Trophoblast cell (in vitro differentiated cells and primary cell): ENCODE data around the gene RASSF1.

Experiments used
- DNase-seq, 2 donors: peaks; one replicate each; pipeline ENCODE4 v3.0.0-alpha.2; 2016
- H2AFZ ChIP-seq: 2 replicates; pipeline ENCODE4 v1.6.1; 2013; ENCODE audit warnings: low read length, moderate library complexity, mild to moderate bottlenecking; ENCODE audit not compliant: insufficient read depth, poor library complexity
- H2AK5ac ChIP-seq: 2 replicates; pipeline ENCODE4 v1.6.1; 2013; ENCODE audit warnings: mild to moderate bottlenecking, low read length
- H2BK120ac ChIP-seq: 2 replicates; pipeline ENCODE4 v1.6.1; 2013; ENCODE audit warnings: low read length, mild to moderate bottlenecking, moderate library complexity; ENCODE audit not compliant: insufficient read depth, poor library complexity
- H2BK12ac ChIP-seq: 2 replicates; pipeline ENCODE4 v1.6.1; 2013; ENCODE audit warnings: mild to moderate bottlenecking, low read length, moderate library complexity
- H2BK5ac ChIP-seq: 2 replicates; pipeline ENCODE4 v1.6.1; 2013; ENCODE audit warnings: low read length, low read depth, moderate library complexity, mild to moderate bottlenecking; ENCODE audit not compliant: poor library complexity
- H3K14ac ChIP-seq: 2 replicates; pipeline ENCODE4 v1.6.1; 2013; ENCODE audit warnings: mild to moderate bottlenecking, low read length
- H3K18ac ChIP-seq: 2 replicates; pipeline ENCODE4 v1.6.1; 2013; ENCODE audit warnings: mild to moderate bottlenecking, low read length
- H3K23ac ChIP-seq: 2 replicates; pipeline ENCODE4 v1.6.1; 2013; ENCODE audit warnings: low read length
- H3K27ac ChIP-seq: 2 replicates; pipeline ENCODE4 v1.5.1; 2013; ENCODE audit warnings: low read depth, mild to moderate bottlenecking, inconsistent platforms, low read length, moderate library complexity
- H3K27me3 ChIP-seq: 2 replicates; pipeline ENCODE4 v1.6.1; 2013; ENCODE audit warnings: inconsistent platforms, mild to moderate bottlenecking, low read length, moderate library complexity; ENCODE audit not compliant: insufficient read depth
- H3K36me3 ChIP-seq, 2 experiments: 1 replicate in 1 of 2; 2 replicates in 1 of 2; pipeline ENCODE4 v1.6.1; 2013; ENCODE audit warnings: low read length in 2 of 2, mild to moderate bottlenecking in 2 of 2, moderate library complexity in 1 of 2; ENCODE audit not compliant: insufficient read depth in 2 of 2, control insufficient read depth in 1 of 2
- H3K4ac ChIP-seq: 2 replicates; pipeline ENCODE4 v1.6.1; 2013; ENCODE audit warnings: low read depth, mild to moderate bottlenecking, low read length, moderate library complexity
- H3K4me1 ChIP-seq, 2 experiments: 1 replicate in 1 of 2; 2 replicates in 1 of 2; pipeline ENCODE4 v1.6.1; 2013; ENCODE audit warnings: low read length in 2 of 2, mild to moderate bottlenecking in 2 of 2, moderate library complexity in 1 of 2; ENCODE audit not compliant: insufficient read depth in 2 of 2, control insufficient read depth in 1 of 2
- H3K4me2 ChIP-seq: 2 replicates; pipeline ENCODE4 v1.6.1; 2013; ENCODE audit warnings: inconsistent platforms, mild to moderate bottlenecking, low read length, moderate library complexity
- H3K4me3 ChIP-seq: 2 replicates; pipeline ENCODE4 v1.5.1; 2013; ENCODE audit warnings: mild to moderate bottlenecking, low read depth, low read length, inconsistent platforms
- H3K79me1 ChIP-seq: one replicate; pipeline ENCODE4 v1.6.1; 2013; ENCODE audit warnings: low read length
- H3K79me2 ChIP-seq: 2 replicates; pipeline ENCODE4 v1.6.1; 2013; ENCODE audit warnings: low read length, mild to moderate bottlenecking; ENCODE audit not compliant: control insufficient read depth, insufficient read depth, poor library complexity
- H3K9ac ChIP-seq: 2 replicates; pipeline ENCODE4 v1.6.1; 2013; ENCODE audit warnings: mild to moderate bottlenecking, low read length
- H3K9me3 ChIP-seq: 2 replicates; pipeline ENCODE4 v1.6.1; 2013; ENCODE audit warnings: low read depth, mild to moderate bottlenecking, control low read depth, inconsistent platforms, low read length; ENCODE audit not compliant: insufficient read depth
- H4K12ac ChIP-seq: 2 replicates; pipeline ENCODE4 v1.6.1; 2013; ENCODE audit warnings: low read depth, mild to moderate bottlenecking, low read length, moderate library complexity
- H4K8ac ChIP-seq: 2 replicates; pipeline ENCODE4 v1.6.1; 2013; ENCODE audit warnings: low read depth, mild to moderate bottlenecking, low read length, moderate library complexity
- H4K91ac ChIP-seq: one replicate; pipeline ENCODE4 v1.6.1; 2013; ENCODE audit warnings: low read depth, mild to moderate bottlenecking, low read length, moderate library complexity
- WGBS: extraction: QIAGEN DNeasy Blood & Tissue Kit; methylation state at CpG from one replicate; pipeline ENCODE4 v1.1.7; 2013; ENCODE audit warnings: missing lambda C conversion rate; ENCODE audit not compliant: insufficient read length, insufficient coverage; ENCODE audit errors: extremely low coverage; 5-methylcytosine and 5-hydroxymethylcytosine counted together

The RASSF1 gene

GRCh38 chr3:50318163-50318562 lies 22.5 kb downstream of the RASSF1 start:
- peaks cover 2% of the 10 kb centered on the region for H3K9me3 ChIP-seq
- DNase-seq, result no peak
- peak overlapping the region; percentile 6 for H3K27ac ChIP-seq
- H2AK5ac ChIP-seq, result no peak overlapping the region
- no peak overlapping the region for H3K4me2 ChIP-seq
- peaks cover 15% of the 10 kb centered on the region for H3K79me2 ChIP-seq
- no peak overlapping the region for H2BK12ac ChIP-seq
- peaks cover 40% of the 10 kb centered on the region in 2 experiments for H3K4me1 ChIP-seq
- peaks cover 29% of the 10 kb centered on the region in 2 experiments for H3K36me3 ChIP-seq
- H3K18ac ChIP-seq, result no peak overlapping the region
- no peak overlapping the region for H2AFZ ChIP-seq
- WGBS, result no CpG with 5 or more reads among the region's 11 CpGs
- no peak overlapping the region for H3K4ac ChIP-seq
- H4K91ac ChIP-seq, result no peak overlapping the region
- H4K8ac ChIP-seq, result no peak overlapping the region
- no peak overlapping the region for H4K12ac ChIP-seq
- no peak overlapping the region for H3K14ac ChIP-seq
- H3K27me3 ChIP-seq, result no peaks in the 10 kb centered on the region
- no peak overlapping the region for H3K23ac ChIP-seq
- no peak overlapping the region for H2BK5ac ChIP-seq
- no peak overlapping the region for H2BK120ac ChIP-seq
- peaks cover 16% of the 10 kb centered on the region for H3K79me1 ChIP-seq
- H3K9ac ChIP-seq, result no peak overlapping the region
- H3K4me3 ChIP-seq, result no peak overlapping the region

GRCh38 chr3:50317300-50317699 lies 23.3 kb downstream of the RASSF1 start:
- Histone ChIP-seq H2AK5ac (no peak overlapping the region), H4K12ac (no peak overlapping the region), H3K4ac (no peak overlapping the region), H3K14ac (no peak overlapping the region), H2AFZ (no peak overlapping the region), H3K9me3 (peaks cover 2% of the 10 kb centered on the region), H2BK12ac (peak overlapping the region; percentile 0), H4K91ac (no peak overlapping the region), H3K4me1 (peaks cover 32% of the 10 kb centered on the region in 2 experiments), H3K9ac (no peak overlapping the region), H3K23ac (no peak overlapping the region), H3K79me2 (peaks cover 14% of the 10 kb centered on the region), H2BK120ac (no peak overlapping the region), H3K18ac (no peak overlapping the region), H3K4me2 (peak overlapping the region; percentile 40), H3K4me3 (no peak overlapping the region), H4K8ac (no peak overlapping the region), H3K36me3 (peaks cover 29% of the 10 kb centered on the region in 2 experiments), H2BK5ac (no peak overlapping the region), H3K27me3 (no peaks in the 10 kb centered on the region), H3K79me1 (peaks cover 14% of the 10 kb centered on the region), H3K27ac (peak overlapping the region; percentile 62)
- no peak for DNase-seq
- WGBS, result no CpG with 5 or more reads among the region's 6 CpGs

- peak overlapping the region; percentile 62 for H3K27ac ChIP-seq
- no peak overlapping the region for H2AFZ ChIP-seq
Measured at GRCh38 chr3:50316657-50317242, 23.9 kb downstream of the RASSF1 start.

GRCh38 chr3:50314816-50315215 lies 25.8 kb downstream of the RASSF1 start:
- H2BK5ac ChIP-seq, result no peak overlapping the region
- no peak overlapping the region for H3K27ac ChIP-seq
- H2AFZ ChIP-seq, result no peak overlapping the region
- no peak overlapping the region for H2BK120ac ChIP-seq
- no peak overlapping the region for H4K8ac ChIP-seq
- H3K18ac ChIP-seq, result no peak overlapping the region
- no peaks in the 10 kb centered on the region for H3K79me1 ChIP-seq
- H3K14ac ChIP-seq, result no peak overlapping the region
- no peak overlapping the region for H3K23ac ChIP-seq
- no peak overlapping the region for H3K4me2 ChIP-seq
- no peak overlapping the region for H4K91ac ChIP-seq
- H4K12ac ChIP-seq, result no peak overlapping the region
- no peak overlapping the region for H2AK5ac ChIP-seq
- WGBS, result no CpG with 5 or more reads among the region's 4 CpGs
- DNase-seq, result no peak
- no peak overlapping the region for H3K9ac ChIP-seq
- no peak overlapping the region for H2BK12ac ChIP-seq
- H3K36me3 ChIP-seq, result peaks cover 27% of the 10 kb centered on the region in 2 experiments
- no peak overlapping the region for H3K4ac ChIP-seq
- H3K4me3 ChIP-seq, result no peak overlapping the region
- peaks cover 2% of the 10 kb centered on the region for H3K9me3 ChIP-seq
- H3K79me2 ChIP-seq, result no peaks in the 10 kb centered on the region
- H3K4me1 ChIP-seq, result peaks cover 20 to 21% of the 10 kb centered on the region in 2 experiments
- H3K27me3 ChIP-seq, result no peaks in the 10 kb centered on the region

More at GRCh38 chr3:50316657-50317242, 23.9 kb downstream of the RASSF1 start:
- WGBS, result no CpG with 5 or more reads among the region's 9 CpGs
- Histone ChIP-seq H2BK120ac (no peak overlapping the region), H3K23ac (no peak overlapping the region), H3K4me3 (no peak overlapping the region), H3K4me1 (peaks cover 27 to 28% of the 10 kb centered on the region in 2 experiments), H3K14ac (no peak overlapping the region), H3K9ac (no peak overlapping the region), H4K91ac (no peak overlapping the region), H2BK5ac (no peak overlapping the region), H3K27me3 (no peaks in the 10 kb centered on the region), H3K36me3 (peaks cover 29% of the 10 kb centered on the region in 2 experiments), H3K4me2 (peak overlapping the region; percentile 40), H2AK5ac (no peak overlapping the region), H2BK12ac (no peak overlapping the region), H4K8ac (no peak overlapping the region), H3K4ac (no peak overlapping the region), H3K79me1 (peaks cover 8% of the 10 kb centered on the region), H3K79me2 (peaks cover 10% of the 10 kb centered on the region), H3K18ac (peak overlapping the region; percentile 31), H4K12ac (no peak overlapping the region), H3K9me3 (peaks cover 2% of the 10 kb centered on the region)
- peak; percentile 53 to 63 for DNase-seq
